Hepatocyte (in vitro differentiated cells): ENCODE data around the gene CD99L2. TPM values are rescaled to one million over a fixed set of nuclear protein-coding genes. Genes with fewer than 3 reads are reported as not detected.
"Not testable (repeated sequence)": the region's sequence is repeated elsewhere in the genome, so short reads cannot be mapped to it uniquely, and the experiment has no call there.

ENCODE experiments used
- DNase-seq: peaks from one replicate; pipeline ENCODE4 v3.0.0-alpha.2; 2016; ENCODE audit warnings: low spot score
- H2AFZ ChIP-seq: fragments of 200-600 bp; sonication (generic); 2 replicates; pipeline ENCODE4 v1.6.0; 2016; ENCODE audit warnings: antibody characterized with exemption, mild to moderate bottlenecking
- H3K27ac ChIP-seq: fragments of 200-600 bp; sonication (generic); 2 replicates; pipeline ENCODE4 v1.5.1; 2016; ENCODE audit warnings: mild to moderate bottlenecking
- H3K27me3 ChIP-seq: fragments of 200-600 bp; sonication (generic); 2 replicates; pipeline ENCODE4 v1.6.1; 2016
- H3K36me3 ChIP-seq: fragments of 200-600 bp; sonication (generic); replicated peaks from 2 replicates; pipeline ENCODE4 v1.5.1; 2016; ENCODE audit warnings: low read depth; ENCODE audit not compliant: insufficient read depth
- H3K4me1 ChIP-seq: fragments of 200-600 bp; sonication (generic); 2 replicates; pipeline ENCODE4 v1.5.1; 2016; ENCODE audit warnings: mild to moderate bottlenecking, moderate library complexity; ENCODE audit not compliant: insufficient read depth
- H3K4me2 ChIP-seq: fragments of 200-600 bp; sonication (generic); 2 replicates; pipeline ENCODE4 v1.6.0; 2016
- H3K4me3 ChIP-seq: fragments of 200-600 bp; sonication (generic); 2 replicates; pipeline ENCODE4 v1.5.1; 2016; ENCODE audit warnings: mild to moderate bottlenecking
- H3K79me2 ChIP-seq: fragments of 200-600 bp; sonication (generic); 2 replicates; pipeline ENCODE4 v1.6.0; 2017; ENCODE audit warnings: mild to moderate bottlenecking
- H3K9me2 ChIP-seq: fragments of 200-600 bp; sonication (generic); replicated peaks from 2 replicates; pipeline ENCODE4 v1.6.0; 2017; ENCODE audit warnings: mild to moderate bottlenecking; ENCODE audit not compliant: insufficient read depth
- H3K9me3 ChIP-seq: fragments of 200-600 bp; sonication (generic); 2 replicates; pipeline ENCODE4 v1.5.1; 2016; ENCODE audit warnings: low read depth, mild to moderate bottlenecking
- H4K20me1 ChIP-seq: fragments of 200-600 bp; sonication (generic); 2 replicates; pipeline ENCODE4 v1.6.0; 2016; ENCODE audit warnings: mild to moderate bottlenecking; ENCODE audit not compliant: insufficient read depth, poor library complexity, severe bottlenecking
- EZH2 ChIP-seq: fragments of 200-600 bp; sonication (generic); IDR thresholded peaks from 2 replicates; pipeline ENCODE4 v1.6.1; 2016; ENCODE audit warnings: antibody characterized with exemption, mild to moderate bottlenecking, borderline replicate concordance
- EZH2phosphoT487 ChIP-seq: fragments of 200-600 bp; sonication (generic); IDR thresholded peaks from one replicate; pipeline ENCODE4 v1.6.1; 2018; ENCODE audit warnings: antibody characterized with exemption, mild to moderate bottlenecking, low read depth, moderate library complexity; ENCODE audit not compliant: unreplicated experiment, severe bottlenecking
- WGBS: methylation state at CpG from one replicate; pipeline ENCODE4 v1.1.6; 2016; ENCODE audit warnings: low lambda C conversion rate; ENCODE audit errors: missing lambda C conversion rate; 5-methylcytosine and 5-hydroxymethylcytosine counted together
- polyA plus RNA-seq: library from polyadenylated mRNA; unstranded; fragments of >200 nt; fragmentation: Nextera tagmentation; extraction: Ambion mirVana; gene quantifications from 2 replicates; pipeline ENCODE4 v1.2.1, GENCODE V29; 2016
- total RNA-seq: library from RNA; depleted of rRNA; stranded (reverse); fragments of >200 nt; gene quantifications from 2 replicates; pipeline ENCODE4 v1.2.3, GENCODE V29; 2014
- TF ChIP-seq, protein P1 (sequence below): fragments of 200-600 bp; sonication (generic); IDR thresholded peaks from 2 replicates; pipeline ENCODE4 v1.5.1; 2016; ENCODE audit warnings: antibody characterized with exemption, mild to moderate bottlenecking; ENCODE audit not compliant: poor library complexity

The CD99L2 gene
- total and polyA plus RNA-seq, 2 experiments from 2014 or later, result 32.0 to 35.1 TPM

DNA sequence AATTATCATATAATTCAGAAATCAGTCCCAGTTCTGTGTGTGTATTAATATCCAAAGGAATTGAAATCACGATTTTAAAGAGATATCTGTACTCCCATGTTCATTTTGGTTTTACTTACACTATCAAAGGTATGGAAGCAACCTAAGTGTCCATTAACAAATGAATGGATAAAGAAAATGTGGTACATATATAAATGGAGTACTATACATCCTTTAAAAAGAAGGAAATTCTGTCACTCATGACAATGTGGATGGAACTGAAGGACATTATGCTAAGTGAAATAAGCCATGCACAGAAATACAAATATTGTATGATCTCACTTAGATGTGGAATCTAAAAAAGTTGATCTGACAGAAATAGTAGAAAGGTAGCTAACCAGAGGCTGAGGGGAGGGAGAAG, 63.8 kb downstream of the CD99L2 start:
- Histone ChIP-seq H3K79me2 (no peaks in the 10 kb centered on the region), H3K4me1 (no peaks in the 10 kb centered on the region), H2AFZ (no peak overlapping the region), H3K27me3 (no peaks in the 10 kb centered on the region), H3K27ac (no peak overlapping the region), H3K36me3 (no peaks in the 10 kb centered on the region), H4K20me1 (peaks cover 3% of the 10 kb centered on the region), H3K4me2 (no peak overlapping the region), H3K4me3 (no peak overlapping the region), H3K9me3 (no peaks in the 10 kb centered on the region), H3K9me2 (no peaks in the 10 kb centered on the region)
- DNase-seq, result no peak
- WGBS, result 59% methylated on average over 1 of the region's 1 CpG
- TF ChIP-seq EZH2 (no peak), EZH2phosphoT487 (no peak)
- TF ChIP-seq, protein P1, sequence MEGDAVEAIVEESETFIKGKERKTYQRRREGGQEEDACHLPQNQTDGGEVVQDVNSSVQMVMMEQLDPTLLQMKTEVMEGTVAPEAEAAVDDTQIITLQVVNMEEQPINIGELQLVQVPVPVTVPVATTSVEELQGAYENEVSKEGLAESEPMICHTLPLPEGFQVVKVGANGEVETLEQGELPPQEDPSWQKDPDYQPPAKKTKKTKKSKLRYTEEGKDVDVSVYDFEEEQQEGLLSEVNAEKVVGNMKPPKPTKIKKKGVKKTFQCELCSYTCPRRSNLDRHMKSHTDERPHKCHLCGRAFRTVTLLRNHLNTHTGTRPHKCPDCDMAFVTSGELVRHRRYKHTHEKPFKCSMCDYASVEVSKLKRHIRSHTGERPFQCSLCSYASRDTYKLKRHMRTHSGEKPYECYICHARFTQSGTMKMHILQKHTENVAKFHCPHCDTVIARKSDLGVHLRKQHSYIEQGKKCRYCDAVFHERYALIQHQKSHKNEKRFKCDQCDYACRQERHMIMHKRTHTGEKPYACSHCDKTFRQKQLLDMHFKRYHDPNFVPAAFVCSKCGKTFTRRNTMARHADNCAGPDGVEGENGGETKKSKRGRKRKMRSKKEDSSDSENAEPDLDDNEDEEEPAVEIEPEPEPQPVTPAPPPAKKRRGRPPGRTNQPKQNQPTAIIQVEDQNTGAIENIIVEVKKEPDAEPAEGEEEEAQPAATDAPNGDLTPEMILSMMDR, result no peak

- Histone ChIP-seq H3K79me2 (no peaks in the 10 kb centered on the region), H3K9me3 (no peaks in the 10 kb centered on the region), H3K27ac (no peak overlapping the region), H3K4me1 (no peaks in the 10 kb centered on the region), H3K4me2 (no peak overlapping the region), H2AFZ (no peak overlapping the region), H4K20me1 (peaks cover 3% of the 10 kb centered on the region), H3K9me2 (no peaks in the 10 kb centered on the region), H3K36me3 (no peaks in the 10 kb centered on the region), H3K27me3 (no peaks in the 10 kb centered on the region), H3K4me3 (no peak overlapping the region)
- no peak for DNase-seq
- 55% methylated on average over 1 of the region's 1 CpG for WGBS
- TF ChIP-seq, protein P1, result no peak
- TF ChIP-seq EZH2phosphoT487, result no peak
- TF ChIP-seq EZH2, result no peak
These were observed 64.9 kb downstream of the CD99L2 start for GRCh38 chrX:150833454-150834056.

GRCh38 chrX:150831863-150832262, 66.6 kb downstream of the CD99L2 start:
- Histone ChIP-seq H3K4me1 (no peaks in the 10 kb centered on the region), H3K4me2 (no peak overlapping the region), H3K9me3 (no peaks in the 10 kb centered on the region), H3K4me3 (no peak overlapping the region), H3K79me2 (no peaks in the 10 kb centered on the region), H2AFZ (no peak overlapping the region), H3K27me3 (no peaks in the 10 kb centered on the region), H3K27ac (no peak overlapping the region), H3K9me2 (no peaks in the 10 kb centered on the region), H3K36me3 (no peaks in the 10 kb centered on the region), H4K20me1 (peaks cover 3% of the 10 kb centered on the region)
- DNase-seq, result no peak
- 65% methylated on average over 1 of the region's 1 CpG for WGBS
- no peak for TF ChIP-seq EZH2phosphoT487
- TF ChIP-seq, protein P1, result no peak
- TF ChIP-seq EZH2, result no peak

- Histone ChIP-seq H3K4me1 (no peaks in the 10 kb centered on the region), H2AFZ (no peak overlapping the region), H3K9me2 (no peaks in the 10 kb centered on the region), H3K79me2 (no peaks in the 10 kb centered on the region), H3K27ac (no peak overlapping the region), H3K27me3 (no peaks in the 10 kb centered on the region), H3K36me3 (no peaks in the 10 kb centered on the region), H3K9me3 (no peaks in the 10 kb centered on the region), H4K20me1 (no peaks in the 10 kb centered on the region), H3K4me2 (no peak overlapping the region), H3K4me3 (no peak overlapping the region)
- DNase-seq, result no peak
- TF ChIP-seq, protein P1, result no peak
- TF ChIP-seq EZH2phosphoT487, result no peak
- no peak for TF ChIP-seq EZH2
- WGBS, result 76% methylated on average over 5 of the region's 5 CpGs
These were observed 69.7 kb downstream of the CD99L2 start for GRCh38 chrX:150828785-150829184.

GRCh38 chrX:150824352-150824751, 74.1 kb downstream of the CD99L2 start:
- H3K36me3 ChIP-seq, H3K27me3 ChIP-seq, H2AFZ ChIP-seq, DNase-seq, H3K4me3 ChIP-seq, H3K27ac ChIP-seq, H4K20me1 ChIP-seq, H3K4me1 ChIP-seq, H3K79me2 ChIP-seq, H3K4me2 ChIP-seq, H3K9me2 ChIP-seq, H3K9me3 ChIP-seq: not testable (repeated sequence)
